GM12875 (cell line): ENCODE measurements around the gene IFI30.

Source experiments
- H3K4me3 ChIP-seq: one replicate; pipeline ENCODE4 v1.5.1; 2011; ENCODE audit warnings: low read depth, low read length, control low read depth
- CTCF ChIP-seq: IDR thresholded peaks from 2 replicates; pipeline ENCODE4 v1.5.1; 2011; ENCODE audit warnings: low read depth, mild to moderate bottlenecking, control low read depth, inconsistent platforms, low read length, moderate library complexity, borderline replicate concordance; ENCODE audit not compliant: insufficient read depth

IFI30 gene

GRCh38 chr19:18203408-18203862 lies 29.8 kb downstream of the IFI30 start:
- no peak for TF ChIP-seq CTCF
- peak overlapping the region; percentile 81 for H3K4me3 ChIP-seq

DNA sequence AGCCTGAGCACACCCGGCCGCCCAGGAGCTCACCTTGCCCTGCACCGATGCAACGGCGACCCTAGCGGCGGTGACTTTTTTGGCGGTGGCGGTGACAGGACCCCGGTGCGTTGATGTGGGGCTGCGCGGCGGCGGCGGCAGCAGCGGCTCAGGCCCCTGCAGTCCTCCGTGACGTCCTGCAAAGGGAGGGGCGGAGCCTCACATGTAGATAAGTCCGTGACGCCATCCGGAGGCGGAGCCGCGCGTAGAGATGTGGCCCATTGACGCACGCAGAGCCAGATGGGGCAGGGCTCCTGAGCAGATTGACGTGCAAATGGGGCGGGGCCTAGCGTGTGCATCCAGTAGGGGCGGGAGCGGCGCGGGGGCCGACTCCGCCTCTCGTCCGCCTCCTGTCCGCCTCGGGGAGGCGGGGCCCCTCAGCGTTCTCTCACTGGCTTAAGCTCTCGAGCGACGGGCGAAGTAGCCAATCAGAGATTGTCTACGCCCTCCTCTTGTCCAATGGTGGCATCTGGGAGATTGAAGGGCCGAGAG lies 30.3 kb downstream of the IFI30 start, which contains the start of gene RAB3A:
Gene RAB3A, minus strand, starts transcription at position 180 of the 531 bp plus-strand sequence. CDS start 1,302 bp downstream, outside the sequence.
- peak within 1 kb of the TSS; percentile 81 for H3K4me3 ChIP-seq

DNA sequence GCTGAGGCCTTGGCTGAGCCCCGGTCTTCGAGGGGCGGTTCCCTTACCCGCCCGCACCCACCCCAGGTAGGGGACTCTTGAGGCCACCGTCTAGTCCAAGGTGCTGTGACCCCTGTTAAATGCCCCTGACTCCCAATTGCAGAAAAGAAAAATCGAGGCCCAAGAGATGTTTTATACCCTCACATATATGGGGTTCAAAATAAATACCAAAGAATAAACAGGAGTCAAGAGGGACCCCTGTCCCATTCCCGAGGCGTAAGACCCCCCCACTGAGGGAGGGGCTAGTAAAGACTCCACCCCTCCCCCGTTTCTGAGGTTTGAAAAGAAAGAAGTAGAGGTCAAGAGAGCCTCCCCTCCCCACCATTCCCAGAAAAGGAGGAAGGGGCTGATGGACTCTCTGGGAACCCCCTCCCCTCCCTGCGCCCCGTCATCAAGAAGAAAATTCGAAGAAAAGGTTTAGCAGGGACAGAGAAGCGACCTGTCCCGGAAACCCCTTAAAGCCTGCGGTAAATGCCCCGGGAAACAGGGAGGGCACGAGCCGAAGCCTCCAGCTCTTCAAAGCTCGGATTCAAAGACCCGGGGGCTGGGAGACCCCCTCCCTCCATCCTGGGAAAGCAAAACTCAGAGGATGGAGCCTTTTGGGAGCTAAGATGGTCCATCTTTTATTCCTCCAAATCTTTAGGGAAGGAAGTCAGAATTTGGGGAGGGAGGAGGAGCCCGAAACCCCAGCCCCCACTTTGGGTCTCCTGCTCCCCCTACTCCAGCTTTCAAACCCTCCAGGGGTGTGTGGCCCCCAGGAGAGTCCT lies 31.0 kb downstream of the IFI30 start:
- TF ChIP-seq CTCF = no peak
- peak overlapping the region; percentile 41 for H3K4me3 ChIP-seq

More for the DNA sequence above, 30.3 kb downstream of the IFI30 start, which contains the start of gene RAB3A:
- TF ChIP-seq CTCF = no peak

GRCh38 chr19:18205200-18205892 lies 31.7 kb downstream of the IFI30 start:
- no peak for TF ChIP-seq CTCF
- H3K4me3 ChIP-seq = peak overlapping the region; percentile 41

DNA sequence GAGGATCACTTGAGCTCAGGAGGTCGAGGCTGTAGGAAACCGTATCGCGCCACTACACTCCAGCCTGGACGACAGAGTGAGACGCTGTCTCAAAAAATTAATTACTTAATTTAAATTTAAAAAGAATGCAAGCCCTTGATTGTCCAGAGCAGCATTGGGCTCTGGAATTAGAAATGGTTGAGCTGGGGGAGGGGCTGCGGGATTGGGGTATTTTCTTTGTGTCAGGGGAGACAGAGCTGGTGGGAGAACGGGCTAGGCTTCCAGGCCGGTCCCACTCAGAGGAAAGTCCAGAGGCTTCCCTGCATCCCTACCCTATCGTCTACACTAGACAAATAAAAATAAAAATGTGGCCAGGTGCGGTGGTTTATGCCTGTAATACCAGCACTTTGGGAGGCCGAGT lies 32.4 kb downstream of the IFI30 start:
- H3K4me3 ChIP-seq = no peak overlapping the region

More for the DNA sequence above, 32.4 kb downstream of the IFI30 start:
- TF ChIP-seq CTCF = no peak
